ENCODE measurements around the gene MORC4. TPM values are rescaled to one million over a fixed set of nuclear protein-coding genes. Genes with fewer than 3 reads are reported as not detected.
A peak's percentile ranks its signal among the peaks of the same experiment; 100 is the strongest.

MORC4 gene
- total RNA-seq, 1 donor from 2014 or later, result 23.7 TPM

- H3K36me3 ChIP-seq (ENCODE audit: control insufficient read depth, insufficient read depth, low read length), result no peaks in the 10 kb centered on the region
- H3K27me3 ChIP-seq (ENCODE audit: control insufficient read depth, insufficient read depth, low read length), result no peaks in the 10 kb centered on the region
- no peak within 1 kb of the TSS for H3K4me3 ChIP-seq (ENCODE audit: low read depth, low read length)
- FAIRE-seq, result no peak
- TF ChIP-seq CTCF (IDR thresholded peaks at IDR 0.05; ENCODE audit: insufficient read depth, low read length, severe bottlenecking), result no peak
- DNase-seq (ENCODE audit: low read depth), result no peak
These were observed 80.0 kb downstream of the MORC4 start, which contains the start of gene CLDN2 for GRCh38 chrX:106919932-106920452. Gene CLDN2 (plus strand): TSS chrX:106920402. CDS start chrX:106928229, 7,827 bp downstream.

GRCh38 chrX:106917830-106918500 is 82.0 kb downstream of the MORC4 start:
- Histone ChIP-seq H3K27me3 (ENCODE audit: control insufficient read depth, insufficient read depth, low read length) (no peaks in the 10 kb centered on the region), H3K36me3 (ENCODE audit: control insufficient read depth, insufficient read depth, low read length) (no peaks in the 10 kb centered on the region), H3K4me3 (ENCODE audit: low read depth, low read length) (no peak overlapping the region)
- FAIRE-seq, result no peak
- no peak for TF ChIP-seq CTCF (IDR thresholded peaks at IDR 0.05; ENCODE audit: insufficient read depth, low read length, severe bottlenecking)
- peak; percentile 92 for DNase-seq (ENCODE audit: low read depth)

- no peak for TF ChIP-seq CTCF (IDR thresholded peaks at IDR 0.05; ENCODE audit: insufficient read depth, low read length, severe bottlenecking)
- FAIRE-seq (no peak), DNase-seq (ENCODE audit: low read depth) (peak; percentile 70)
- H3K36me3 ChIP-seq (ENCODE audit: control insufficient read depth, insufficient read depth, low read length), result no peaks in the 10 kb centered on the region
- no peaks in the 10 kb centered on the region for H3K27me3 ChIP-seq (ENCODE audit: control insufficient read depth, insufficient read depth, low read length)
- H3K4me3 ChIP-seq (ENCODE audit: low read depth, low read length), result no peak overlapping the region
These were observed 87.1 kb downstream of the MORC4 start for GRCh38 chrX:106912864-106913263.

- FAIRE-seq, result no peak
- DNase-seq (ENCODE audit: low read depth), result no peak
- Histone ChIP-seq H3K27me3 (ENCODE audit: control insufficient read depth, insufficient read depth, low read length) (no peaks in the 10 kb centered on the region), H3K36me3 (ENCODE audit: control insufficient read depth, insufficient read depth, low read length) (no peaks in the 10 kb centered on the region), H3K4me3 (ENCODE audit: low read depth, low read length) (no peak overlapping the region)
- no peak for TF ChIP-seq CTCF (IDR thresholded peaks at IDR 0.05; ENCODE audit: insufficient read depth, low read length, severe bottlenecking)
These were observed 93.7 kb downstream of the MORC4 start for GRCh38 chrX:106906361-106906760.

GRCh38 chrX:106905064-106905708 is 94.8 kb downstream of the MORC4 start:
- FAIRE-seq, result no peak

More at GRCh38 chrX:106905064-106905708, 94.8 kb downstream of the MORC4 start:
- DNase-seq (ENCODE audit: low read depth), result no peak
- TF ChIP-seq CTCF (IDR thresholded peaks at IDR 0.05; ENCODE audit: insufficient read depth, low read length, severe bottlenecking), result no peak
- H3K4me3 ChIP-seq (ENCODE audit: low read depth, low read length), result no peak overlapping the region
- H3K27me3 ChIP-seq (ENCODE audit: control insufficient read depth, insufficient read depth, low read length), result no peaks in the 10 kb centered on the region
- H3K36me3 ChIP-seq (ENCODE audit: control insufficient read depth, insufficient read depth, low read length), result no peaks in the 10 kb centered on the region
